GM18505 (cell line): ENCODE results near the gene CCDC196.

Source experiments
- ATAC-seq: cut with Tn5 transposase; IDR thresholded peaks from one replicate; pipeline ENCODE4 v1.9.1; 2021; ENCODE audit not compliant: unreplicated experiment
- POLR2A ChIP-seq: IDR thresholded peaks from 4 replicates; pipeline ENCODE4 v1.6.1; 2011; ENCODE audit warnings: borderline replicate concordance; ENCODE audit not compliant: insufficient read depth, insufficient read length; ENCODE audit errors: extremely low read depth

The CCDC196 gene

GRCh38 chr14:66485910-66486421 is at the start of gene CCDC196:
TSS of gene CCDC196 (plus strand) at chr14:66486371. CDS start at chr14:66486503, 132 bp downstream.
- TF ChIP-seq POLR2A: no peak
- no peak for ATAC-seq

GRCh38 chr14:66440801-66441200 is 45.4 kb upstream of the CCDC196 start:
- no peak for ATAC-seq
- TF ChIP-seq POLR2A: no peak

GRCh38 chr14:66442953-66443571 is 43.1 kb upstream of the CCDC196 start:
- no peak for TF ChIP-seq POLR2A
- no peak for ATAC-seq

GRCh38 chr14:66443785-66444184 is 42.4 kb upstream of the CCDC196 start:
- ATAC-seq: no peak
- no peak for TF ChIP-seq POLR2A

- no peak for TF ChIP-seq POLR2A
- no peak for ATAC-seq
These were observed 41.8 kb upstream of the CCDC196 start for GRCh38 chr14:66444271-66444927.

GRCh38 chr14:66445936-66446335 is 40.2 kb upstream of the CCDC196 start:
- ATAC-seq: no peak
- no peak for TF ChIP-seq POLR2A

- TF ChIP-seq POLR2A: no peak
- no peak for ATAC-seq
These were observed 32.7 kb upstream of the CCDC196 start for GRCh38 chr14:66453469-66453868.

- TF ChIP-seq POLR2A: no peak
- no peak for ATAC-seq
These were observed 26.6 kb upstream of the CCDC196 start for GRCh38 chr14:66459603-66460002.

GRCh38 chr14:66464261-66464660 is 21.9 kb upstream of the CCDC196 start:
- no peak for ATAC-seq
- TF ChIP-seq POLR2A: no peak

- no peak for ATAC-seq
- TF ChIP-seq POLR2A: no peak
These were observed 17.3 kb upstream of the CCDC196 start for GRCh38 chr14:66468778-66469367.

GRCh38 chr14:66471584-66471983 is 14.6 kb upstream of the CCDC196 start:
- no peak for ATAC-seq
- no peak for TF ChIP-seq POLR2A

GRCh38 chr14:66472251-66472650 is 13.9 kb upstream of the CCDC196 start:
- no peak for ATAC-seq
- no peak for TF ChIP-seq POLR2A

GRCh38 chr14:66473223-66473622 is 12.9 kb upstream of the CCDC196 start:
- no peak for TF ChIP-seq POLR2A

GRCh38 chr14:66476964-66477363 is 9.2 kb upstream of the CCDC196 start:
- no peak for TF ChIP-seq POLR2A
- ATAC-seq: no peak

More at GRCh38 chr14:66473223-66473622, 12.9 kb upstream of the CCDC196 start:
- no peak for ATAC-seq
